Measurements from ENCODE around the gene PPY.

DNA sequence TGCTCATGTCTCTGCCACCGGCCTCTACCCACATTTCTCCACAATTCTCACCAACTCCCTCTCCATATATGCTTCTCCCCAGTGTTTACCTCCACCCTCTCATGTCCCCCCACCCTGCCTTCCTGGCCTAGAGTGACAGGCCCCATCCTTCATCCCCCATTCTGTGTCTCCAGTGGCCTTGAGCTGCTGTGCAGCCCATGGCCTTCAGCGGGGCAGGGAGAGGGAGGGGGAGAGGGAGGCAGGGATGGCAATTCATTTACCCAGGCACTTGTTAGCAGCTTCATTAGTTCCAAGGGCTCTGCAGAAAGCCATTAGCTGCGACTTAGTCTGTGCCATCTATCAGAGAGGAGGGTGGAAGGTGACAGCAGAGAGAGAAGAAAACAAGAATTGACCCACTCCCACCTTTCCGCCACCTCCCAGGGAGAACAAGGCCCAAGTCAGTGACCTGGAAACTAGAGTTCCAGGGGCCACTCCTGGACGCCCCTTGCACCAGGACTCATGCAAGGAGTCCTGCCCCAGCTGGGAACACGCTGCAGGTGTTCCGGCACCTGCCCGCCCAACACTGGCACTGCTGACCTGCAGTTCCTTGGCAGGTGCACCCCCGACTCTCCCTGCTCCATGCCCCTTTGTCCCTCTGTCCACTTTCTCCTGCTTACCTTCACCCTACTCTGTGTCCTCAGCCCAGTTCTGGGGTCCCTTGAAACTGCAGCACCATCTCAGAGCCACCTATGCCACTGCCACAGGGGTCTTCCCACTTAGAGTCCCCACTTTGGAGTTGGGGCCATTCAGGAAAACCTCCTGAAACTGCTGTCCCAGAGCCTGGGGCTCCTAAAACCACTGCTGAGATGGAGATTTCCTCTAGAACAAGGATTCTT lies 34.9 kb upstream of the PPY start:
- TF ChIP-seq POLR2AphosphoS5 (IDR thresholded peaks at IDR 0.05; ENCODE audit: low read depth, low read length) (no peak), SIN3A (IDR thresholded peaks at IDR 0.05; ENCODE audit: borderline replicate concordance, insufficient read depth, low read length) (no peak)
- TF ChIP-seq, protein P1, sequence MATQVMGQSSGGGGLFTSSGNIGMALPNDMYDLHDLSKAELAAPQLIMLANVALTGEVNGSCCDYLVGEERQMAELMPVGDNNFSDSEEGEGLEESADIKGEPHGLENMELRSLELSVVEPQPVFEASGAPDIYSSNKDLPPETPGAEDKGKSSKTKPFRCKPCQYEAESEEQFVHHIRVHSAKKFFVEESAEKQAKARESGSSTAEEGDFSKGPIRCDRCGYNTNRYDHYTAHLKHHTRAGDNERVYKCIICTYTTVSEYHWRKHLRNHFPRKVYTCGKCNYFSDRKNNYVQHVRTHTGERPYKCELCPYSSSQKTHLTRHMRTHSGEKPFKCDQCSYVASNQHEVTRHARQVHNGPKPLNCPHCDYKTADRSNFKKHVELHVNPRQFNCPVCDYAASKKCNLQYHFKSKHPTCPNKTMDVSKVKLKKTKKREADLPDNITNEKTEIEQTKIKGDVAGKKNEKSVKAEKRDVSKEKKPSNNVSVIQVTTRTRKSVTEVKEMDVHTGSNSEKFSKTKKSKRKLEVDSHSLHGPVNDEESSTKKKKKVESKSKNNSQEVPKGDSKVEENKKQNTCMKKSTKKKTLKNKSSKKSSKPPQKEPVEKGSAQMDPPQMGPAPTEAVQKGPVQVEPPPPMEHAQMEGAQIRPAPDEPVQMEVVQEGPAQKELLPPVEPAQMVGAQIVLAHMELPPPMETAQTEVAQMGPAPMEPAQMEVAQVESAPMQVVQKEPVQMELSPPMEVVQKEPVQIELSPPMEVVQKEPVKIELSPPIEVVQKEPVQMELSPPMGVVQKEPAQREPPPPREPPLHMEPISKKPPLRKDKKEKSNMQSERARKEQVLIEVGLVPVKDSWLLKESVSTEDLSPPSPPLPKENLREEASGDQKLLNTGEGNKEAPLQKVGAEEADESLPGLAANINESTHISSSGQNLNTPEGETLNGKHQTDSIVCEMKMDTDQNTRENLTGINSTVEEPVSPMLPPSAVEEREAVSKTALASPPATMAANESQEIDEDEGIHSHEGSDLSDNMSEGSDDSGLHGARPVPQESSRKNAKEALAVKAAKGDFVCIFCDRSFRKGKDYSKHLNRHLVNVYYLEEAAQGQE (IDR thresholded peaks at IDR 0.05; ENCODE audit: insufficient read depth in 1 of 2, low read depth in 2 of 2, low read length in 2 of 2): no peak
